Cardiac muscle cell (in vitro differentiated cells and primary cell): ENCODE measurements around the gene ILK. TPM values are rescaled to one million over a fixed set of nuclear protein-coding genes. Genes with fewer than 3 reads are reported as not detected.

ENCODE experiments used
- DNase-seq, 2 donors: peaks; one replicate each; pipeline versions ENCODE4 v3.0.0 to v3.0.0-alpha.2; 2010 to 2017; ENCODE audit warnings: low read depth in 1 of 2, low spot score in 1 of 2
- H3K27ac ChIP-seq: fragments of 200-600 bp; sonication (generic); 2 replicates; pipeline ENCODE4 v1.5.1; 2016
- H3K27me3 ChIP-seq: fragments of 200-600 bp; sonication (generic); 2 replicates; pipeline ENCODE4 v1.6.0; 2016; ENCODE audit warnings: control low read depth
- H3K36me3 ChIP-seq: fragments of 200-600 bp; sonication (generic); 2 replicates; pipeline ENCODE4 v1.5.1; 2016; ENCODE audit warnings: control low read depth
- H3K4me1 ChIP-seq: fragments of 200-600 bp; sonication (generic); 2 replicates; pipeline ENCODE4 v1.8.1; 2017; ENCODE audit warnings: low read depth, mild to moderate bottlenecking, mixed run types
- H3K4me3 ChIP-seq: fragments of 200-600 bp; sonication (generic); 2 replicates; pipeline ENCODE4 v1.5.1; 2016; ENCODE audit warnings: mild to moderate bottlenecking
- H3K9me3 ChIP-seq: fragments of 200-600 bp; sonication (generic); 2 replicates; pipeline ENCODE4 v1.5.1; 2017; ENCODE audit warnings: low read depth, mild to moderate bottlenecking, control low read depth
- CTCF ChIP-seq: IDR thresholded peaks from 2 replicates; pipeline ENCODE4 v1.5.1; 2012; ENCODE audit warnings: low read depth, mild to moderate bottlenecking, low read length
- polyA plus RNA-seq: library from polyadenylated mRNA; unstranded; fragments of >200 nt; fragmentation: Nextera tagmentation; extraction: Ambion mirVana; gene quantifications from 2 replicates; pipeline ENCODE4 v1.2.1, GENCODE V29; 2016
- total RNA-seq: library from RNA; depleted of rRNA; stranded (reverse); fragments of >200 nt; gene quantifications from 2 replicates; pipeline ENCODE4 v1.2.3, GENCODE V29; 2016

Gene ILK
- total and polyA plus RNA-seq, 2 experiments from 2014 or later = 221 to 316 TPM

GRCh38 chr11:6650980-6651379 lies 47.4 kb downstream of the ILK start:
- H3K4me3 ChIP-seq = no peak overlapping the region
- no peaks in the 10 kb centered on the region for H3K36me3 ChIP-seq
- no peaks in the 10 kb centered on the region for H3K27me3 ChIP-seq
- peaks cover 23% of the 10 kb centered on the region for H3K4me1 ChIP-seq
- DNase-seq = peak in 1 of 2 donors; percentile 21
- no peaks in the 10 kb centered on the region for H3K9me3 ChIP-seq
- no peak overlapping the region for H3K27ac ChIP-seq
- TF ChIP-seq CTCF = no peak

- DNase-seq = no peak
- Histone ChIP-seq H3K36me3 (no peaks in the 10 kb centered on the region), H3K9me3 (no peaks in the 10 kb centered on the region), H3K4me3 (no peak overlapping the region), H3K27ac (no peak overlapping the region), H3K4me1 (peaks cover 29% of the 10 kb centered on the region), H3K27me3 (no peaks in the 10 kb centered on the region)
- TF ChIP-seq CTCF = no peak
Measured at GRCh38 chr11:6652182-6652581, 48.6 kb downstream of the ILK start.

- Histone ChIP-seq H3K36me3 (no peaks in the 10 kb centered on the region), H3K4me1 (peaks cover 20% of the 10 kb centered on the region), H3K27ac (no peak overlapping the region), H3K9me3 (no peaks in the 10 kb centered on the region), H3K4me3 (no peak overlapping the region), H3K27me3 (no peaks in the 10 kb centered on the region)
- no peak for TF ChIP-seq CTCF
- no peak for DNase-seq
Measured at GRCh38 chr11:6653097-6653496, 49.5 kb downstream of the ILK start.

- no peak overlapping the region for H3K27ac ChIP-seq
- no peak for DNase-seq
- peaks cover 15% of the 10 kb centered on the region for H3K4me1 ChIP-seq
- no peaks in the 10 kb centered on the region for H3K27me3 ChIP-seq
- no peaks in the 10 kb centered on the region for H3K36me3 ChIP-seq
- no peak overlapping the region for H3K4me3 ChIP-seq
- no peak for TF ChIP-seq CTCF
- no peaks in the 10 kb centered on the region for H3K9me3 ChIP-seq
Measured at GRCh38 chr11:6653656-6654055, 50.1 kb downstream of the ILK start.

GRCh38 chr11:6654281-6655019 lies 50.9 kb downstream of the ILK start:
- H3K27ac ChIP-seq = no peak overlapping the region
- H3K36me3 ChIP-seq = no peaks in the 10 kb centered on the region
- H3K27me3 ChIP-seq = no peaks in the 10 kb centered on the region
- no peaks in the 10 kb centered on the region for H3K9me3 ChIP-seq
- TF ChIP-seq CTCF = no peak
- peak overlapping the region; percentile 79 for H3K4me3 ChIP-seq
- peaks cover 12% of the 10 kb centered on the region for H3K4me1 ChIP-seq
- no peak for DNase-seq
